RKO (cell line): ENCODE data around the gene OLFML2B.
"Not testable (repeated sequence)": the region's sequence is repeated elsewhere in the genome, so short reads cannot be mapped to it uniquely, and the experiment has no call there.

Experiments
- DNase-seq: peaks from one replicate; pipeline ENCODE4 v3.0.0-alpha.2; 2016; ENCODE audit warnings: low spot score

OLFML2B gene

GRCh38 chr1:162035241-162035640 lies 11.6 kb upstream of the OLFML2B start:
- no peak for DNase-seq

- no peak for DNase-seq
These were observed 9.8 kb upstream of the OLFML2B start for GRCh38 chr1:162033428-162033827.

GRCh38 chr1:162030759-162031280 lies 7.2 kb upstream of the OLFML2B start:
- DNase-seq = no peak

- no peak for DNase-seq
These were observed 5.5 kb upstream of the OLFML2B start for GRCh38 chr1:162029157-162029556.

GRCh38 chr1:162028726-162029125 lies 5.1 kb upstream of the OLFML2B start:
- no peak for DNase-seq

- DNase-seq = no peak
These were observed 3.2 kb upstream of the OLFML2B start for GRCh38 chr1:162026881-162027280.

- no peak for DNase-seq
These were observed 1.9 kb upstream of the OLFML2B start for GRCh38 chr1:162025541-162025940.

GRCh38 chr1:162023181-162023546 lies 505 bp downstream of the OLFML2B start:
- DNase-seq = no peak

- no peak for DNase-seq
These were observed 1.0 kb downstream of the OLFML2B start for GRCh38 chr1:162022626-162023025.

GRCh38 chr1:162021124-162021523 lies 2.5 kb downstream of the OLFML2B start:
- DNase-seq = no peak

GRCh38 chr1:162020150-162020549 lies 3.5 kb downstream of the OLFML2B start:
- DNase-seq = no peak

- no peak for DNase-seq
These were observed 4.2 kb downstream of the OLFML2B start for GRCh38 chr1:162019446-162019845.

GRCh38 chr1:162019006-162019405 lies 4.7 kb downstream of the OLFML2B start:
- DNase-seq = peak; percentile 28

- no peak for DNase-seq
These were observed 5.3 kb downstream of the OLFML2B start for GRCh38 chr1:162018418-162018817.

GRCh38 chr1:162017791-162018190 lies 5.9 kb downstream of the OLFML2B start:
- not testable (repeated sequence) for DNase-seq

- peak; percentile 16 for DNase-seq
These were observed 7.0 kb downstream of the OLFML2B start for GRCh38 chr1:162016631-162017030.

GRCh38 chr1:162015196-162015595 lies 8.5 kb downstream of the OLFML2B start:
- DNase-seq = no peak

GRCh38 chr1:162014202-162014601 lies 9.5 kb downstream of the OLFML2B start:
- DNase-seq = no peak

GRCh38 chr1:162013289-162013688 lies 10.4 kb downstream of the OLFML2B start:
- DNase-seq = no peak

- no peak for DNase-seq
These were observed 12.2 kb downstream of the OLFML2B start for GRCh38 chr1:162011337-162012012.

- no peak for DNase-seq
These were observed 13.5 kb downstream of the OLFML2B start for GRCh38 chr1:162010175-162010506.

GRCh38 chr1:162009501-162010174 lies 14.0 kb downstream of the OLFML2B start:
- no peak for DNase-seq

- no peak for DNase-seq
These were observed 14.9 kb downstream of the OLFML2B start for GRCh38 chr1:162008799-162009198.

GRCh38 chr1:162007466-162007865 lies 16.2 kb downstream of the OLFML2B start:
- DNase-seq = no peak
